Measurements from ENCODE around the gene FBXL15. TPM values are rescaled to one million over a fixed set of nuclear protein-coding genes. Genes with fewer than 3 reads are reported as not detected.
A peak's percentile ranks its signal among the peaks of the same experiment; 100 is the strongest.

The FBXL15 gene
- total and polyA plus RNA-seq, 2 of the 13 experiments (the other 11 are each of a cell fraction or from before 2014, with no cell fraction given), result 4.3 to 8.3 TPM

DNA sequence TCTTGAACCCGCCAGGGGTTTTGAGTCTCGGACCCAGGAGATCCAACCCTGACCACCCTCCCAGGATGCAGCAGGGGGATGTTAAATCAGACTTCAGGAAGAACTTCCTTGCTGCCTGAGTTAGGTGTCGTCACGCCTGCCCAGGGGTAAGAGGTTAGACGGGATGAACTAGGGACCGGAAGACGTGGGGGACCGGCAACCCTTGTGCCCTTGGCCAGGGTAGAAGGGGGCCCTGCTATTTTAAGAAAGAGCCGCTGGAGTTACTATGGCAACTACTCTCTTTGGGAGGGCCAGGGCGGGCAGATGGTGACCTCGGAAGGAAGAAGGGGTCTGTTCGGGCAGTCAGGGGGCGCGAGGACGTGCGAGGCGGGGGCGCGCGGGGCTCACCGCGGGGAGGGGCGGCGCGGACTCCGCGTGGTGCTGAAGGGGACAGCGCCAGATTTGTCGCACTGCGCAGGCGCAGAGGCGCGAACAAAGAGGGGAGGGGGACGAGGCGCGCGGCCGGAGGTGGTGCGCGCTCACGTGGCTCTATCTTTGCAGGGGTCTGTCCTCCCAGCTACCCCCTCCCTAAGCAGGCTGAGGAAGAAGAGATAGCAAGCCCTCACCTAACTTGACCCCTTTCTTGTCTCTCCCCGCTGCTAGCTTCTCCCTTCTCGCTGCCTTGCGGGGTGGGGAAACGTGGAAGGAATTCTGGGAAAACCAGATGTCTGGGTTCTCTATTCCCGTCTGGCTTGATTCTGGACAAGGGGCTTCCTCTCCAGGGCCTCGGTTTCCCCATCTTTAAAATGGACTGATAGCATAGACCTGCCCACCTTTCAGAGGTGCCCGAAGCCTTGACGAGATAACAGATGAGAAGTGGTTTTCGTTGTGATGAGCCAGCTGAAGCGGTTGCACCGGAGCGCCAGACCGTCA lies 1.1 kb upstream of the FBXL15 start (continued):
- TF ChIP-seq, protein P1, sequence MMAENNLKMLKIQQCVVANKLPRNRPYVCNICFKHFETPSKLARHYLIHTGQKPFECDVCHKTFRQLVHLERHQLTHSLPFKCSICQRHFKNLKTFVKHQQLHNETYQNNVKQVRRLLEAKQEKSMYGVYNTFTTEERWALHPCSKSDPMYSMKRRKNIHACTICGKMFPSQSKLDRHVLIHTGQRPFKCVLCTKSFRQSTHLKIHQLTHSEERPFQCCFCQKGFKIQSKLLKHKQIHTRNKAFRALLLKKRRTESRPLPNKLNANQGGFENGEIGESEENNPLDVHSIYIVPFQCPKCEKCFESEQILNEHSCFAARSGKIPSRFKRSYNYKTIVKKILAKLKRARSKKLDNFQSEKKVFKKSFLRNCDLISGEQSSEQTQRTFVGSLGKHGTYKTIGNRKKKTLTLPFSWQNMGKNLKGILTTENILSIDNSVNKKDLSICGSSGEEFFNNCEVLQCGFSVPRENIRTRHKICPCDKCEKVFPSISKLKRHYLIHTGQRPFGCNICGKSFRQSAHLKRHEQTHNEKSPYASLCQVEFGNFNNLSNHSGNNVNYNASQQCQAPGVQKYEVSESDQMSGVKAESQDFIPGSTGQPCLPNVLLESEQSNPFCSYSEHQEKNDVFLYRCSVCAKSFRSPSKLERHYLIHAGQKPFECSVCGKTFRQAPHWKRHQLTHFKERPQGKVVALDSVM (CRISPR knock-in tag; IDR thresholded peaks at IDR 0.05), result no peak
- TF ChIP-seq, protein P2, sequence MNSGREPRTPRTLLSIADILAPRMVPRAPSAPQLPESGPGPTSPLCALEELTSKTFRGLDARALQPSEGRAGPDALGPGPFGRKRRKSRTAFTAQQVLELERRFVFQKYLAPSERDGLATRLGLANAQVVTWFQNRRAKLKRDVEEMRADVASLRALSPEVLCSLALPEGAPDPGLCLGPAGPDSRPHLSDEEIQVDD (CRISPR knock-in tag; IDR thresholded peaks at IDR 0.05; ENCODE audit: borderline replicate concordance), result no peak
- no peak for TF ChIP-seq ATAD3A (CRISPR knock-in tag; IDR thresholded peaks at IDR 0.05)
- TF ChIP-seq EEA1 (CRISPR knock-in tag; IDR thresholded peaks at IDR 0.05; ENCODE audit: borderline replicate concordance), result peak; percentile 83; the same call in 1 of the 2 replicates
- TF ChIP-seq, protein P3, sequence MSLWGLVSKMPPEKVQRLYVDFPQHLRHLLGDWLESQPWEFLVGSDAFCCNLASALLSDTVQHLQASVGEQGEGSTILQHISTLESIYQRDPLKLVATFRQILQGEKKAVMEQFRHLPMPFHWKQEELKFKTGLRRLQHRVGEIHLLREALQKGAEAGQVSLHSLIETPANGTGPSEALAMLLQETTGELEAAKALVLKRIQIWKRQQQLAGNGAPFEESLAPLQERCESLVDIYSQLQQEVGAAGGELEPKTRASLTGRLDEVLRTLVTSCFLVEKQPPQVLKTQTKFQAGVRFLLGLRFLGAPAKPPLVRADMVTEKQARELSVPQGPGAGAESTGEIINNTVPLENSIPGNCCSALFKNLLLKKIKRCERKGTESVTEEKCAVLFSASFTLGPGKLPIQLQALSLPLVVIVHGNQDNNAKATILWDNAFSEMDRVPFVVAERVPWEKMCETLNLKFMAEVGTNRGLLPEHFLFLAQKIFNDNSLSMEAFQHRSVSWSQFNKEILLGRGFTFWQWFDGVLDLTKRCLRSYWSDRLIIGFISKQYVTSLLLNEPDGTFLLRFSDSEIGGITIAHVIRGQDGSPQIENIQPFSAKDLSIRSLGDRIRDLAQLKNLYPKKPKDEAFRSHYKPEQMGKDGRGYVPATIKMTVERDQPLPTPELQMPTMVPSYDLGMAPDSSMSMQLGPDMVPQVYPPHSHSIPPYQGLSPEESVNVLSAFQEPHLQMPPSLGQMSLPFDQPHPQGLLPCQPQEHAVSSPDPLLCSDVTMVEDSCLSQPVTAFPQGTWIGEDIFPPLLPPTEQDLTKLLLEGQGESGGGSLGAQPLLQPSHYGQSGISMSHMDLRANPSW (CRISPR knock-in tag; IDR thresholded peaks at IDR 0.05; ENCODE audit: borderline replicate concordance), result no peak
- TF ChIP-seq ZNF10 (CRISPR knock-in tag; IDR thresholded peaks at IDR 0.05; ENCODE audit: borderline replicate concordance, low read depth), result no peak
- no peak for TF ChIP-seq ZNF224 (CRISPR knock-in tag; IDR thresholded peaks at IDR 0.05)
- no peak for TF ChIP-seq SNRNP70 (IDR thresholded peaks at IDR 0.05; ENCODE audit: low read depth, low read length)
- no peak for TF ChIP-seq BHLHE40 (IDR thresholded peaks at IDR 0.05; ENCODE audit: low read length)
- no peak for TF ChIP-seq IKZF1 (IDR thresholded peaks at IDR 0.05)
- TF ChIP-seq SIN3A (IDR thresholded peaks at IDR 0.05; ENCODE audit: borderline replicate concordance, low read depth, low read length), result peak; percentile 71; the same call in 1 of the 2 replicates
- TF ChIP-seq MEIS1 (CRISPR knock-in tag; IDR thresholded peaks at IDR 0.05; ENCODE audit: borderline replicate concordance), result no peak
- TF ChIP-seq MATR3 (CRISPR knock-in tag; IDR thresholded peaks at IDR 0.05), result no peak
- TF ChIP-seq SAP130 (CRISPR knock-in tag; IDR thresholded peaks at IDR 0.05; ENCODE audit: low read depth), result peak; percentile 82
- TF ChIP-seq PTBP1 (IDR thresholded peaks at IDR 0.05; ENCODE audit: low read depth, low read length, poor library complexity, severe bottlenecking), result no peak
- TF ChIP-seq, protein P4, sequence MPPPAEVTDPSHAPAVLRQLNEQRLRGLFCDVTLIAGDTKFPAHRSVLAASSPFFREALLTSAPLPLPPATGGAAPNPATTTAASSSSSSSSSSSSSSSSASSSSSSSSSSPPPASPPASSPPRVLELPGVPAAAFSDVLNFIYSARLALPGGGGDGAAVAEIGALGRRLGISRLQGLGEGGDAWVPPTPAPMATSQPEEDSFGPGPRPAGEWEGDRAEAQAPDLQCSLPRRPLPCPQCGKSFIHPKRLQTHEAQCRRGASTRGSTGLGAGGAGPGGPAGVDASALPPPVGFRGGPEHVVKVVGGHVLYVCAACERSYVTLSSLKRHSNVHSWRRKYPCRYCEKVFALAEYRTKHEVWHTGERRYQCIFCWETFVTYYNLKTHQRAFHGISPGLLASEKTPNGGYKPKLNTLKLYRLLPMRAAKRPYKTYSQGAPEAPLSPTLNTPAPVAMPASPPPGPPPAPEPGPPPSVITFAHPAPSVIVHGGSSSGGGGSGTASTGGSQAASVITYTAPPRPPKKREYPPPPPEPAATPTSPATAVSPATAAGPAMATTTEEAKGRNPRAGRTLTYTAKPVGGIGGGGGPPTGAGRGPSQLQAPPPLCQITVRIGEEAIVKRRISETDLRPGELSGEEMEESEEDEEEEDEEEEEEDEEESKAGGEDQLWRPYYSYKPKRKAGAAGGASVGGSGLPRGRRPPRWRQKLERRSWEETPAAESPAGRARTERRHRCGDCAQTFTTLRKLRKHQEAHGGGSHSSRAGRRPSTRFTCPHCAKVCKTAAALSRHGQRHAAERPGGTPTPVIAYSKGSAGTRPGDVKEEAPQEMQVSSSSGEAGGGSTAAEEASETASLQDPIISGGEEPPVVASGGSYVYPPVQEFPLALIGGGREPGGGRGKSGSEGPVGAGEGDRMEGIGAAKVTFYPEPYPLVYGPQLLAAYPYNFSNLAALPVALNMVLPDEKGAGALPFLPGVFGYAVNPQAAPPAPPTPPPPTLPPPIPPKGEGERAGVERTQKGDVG (CRISPR knock-in tag; IDR thresholded peaks at IDR 0.05; ENCODE audit: borderline replicate concordance), result no peak
- TF ChIP-seq NR3C1 (CRISPR knock-in tag; IDR thresholded peaks at IDR 0.05), result no peak
- no peak for TF ChIP-seq MXD4 (CRISPR knock-in tag; IDR thresholded peaks at IDR 0.05)
- TF ChIP-seq KMT2A (CRISPR knock-in tag; IDR thresholded peaks at IDR 0.05), result no peak

Data from HepG2 (cell line).